ENCODE data around the gene MMP24.

- TF ChIP-seq CTCF (IDR thresholded peaks at IDR 0.05; ENCODE audit: low read depth, low read length, missing input control): no peak
- TF ChIP-seq EGR1 (IDR thresholded peaks at IDR 0.05; ENCODE audit: low read depth in 2 of 2): no peak
- no peak for TF ChIP-seq REST (IDR thresholded peaks at IDR 0.05)
Observed at GRCh38 chr20:35223941-35224340, 2.5 kb upstream of the MMP24 start.

All from liver (tissue), 3 donors.